NCI-H82 (cell line): ENCODE data around the gene FCMR.

Experiments
- DNase-seq: peaks from one replicate; lab custom pipeline; 2025; lab: John Stamatoyannopoulos, UW

FCMR gene

GRCh38 chr1:206921772-206922265, at the start of gene FCMR:
Gene FCMR (minus strand): TSS chr1:206921941. CDS start chr1:206921854, 87 bp downstream.
- DNase-seq, result no peak

GRCh38 chr1:206971029-206971655, 49.4 kb upstream of the FCMR start:
- DNase-seq, result no peak

GRCh38 chr1:206970446-206970845, 48.7 kb upstream of the FCMR start, which contains the start of gene FCAMR:
Gene FCAMR (minus strand): TSS chr1:206970460. CDS start chr1:206970125, 335 bp downstream.
- DNase-seq, result no peak

GRCh38 chr1:206969090-206969489, 47.3 kb upstream of the FCMR start:
- no peak for DNase-seq

GRCh38 chr1:206967096-206967849, 45.5 kb upstream of the FCMR start:
- no peak for DNase-seq

GRCh38 chr1:206965781-206966180, 44.0 kb upstream of the FCMR start:
- no peak for DNase-seq

- DNase-seq, result no peak
Measured at GRCh38 chr1:206963740-206964139, 42.0 kb upstream of the FCMR start.

GRCh38 chr1:206963119-206963712, 41.5 kb upstream of the FCMR start:
- DNase-seq, result no peak

GRCh38 chr1:206962272-206962671, 40.5 kb upstream of the FCMR start:
- no peak for DNase-seq

- no peak for DNase-seq
Measured at GRCh38 chr1:206961668-206962067, 39.9 kb upstream of the FCMR start.

- no peak for DNase-seq
Measured at GRCh38 chr1:206960676-206961386, 39.1 kb upstream of the FCMR start.

- DNase-seq, result no peak
Measured at GRCh38 chr1:206958144-206958543, 36.4 kb upstream of the FCMR start.

GRCh38 chr1:206957639-206958038, 35.9 kb upstream of the FCMR start:
- no peak for DNase-seq

- DNase-seq, result no peak
Measured at GRCh38 chr1:206955476-206956451, 34.0 kb upstream of the FCMR start.

GRCh38 chr1:206954459-206955342, 33.0 kb upstream of the FCMR start:
- DNase-seq, result no peak

- DNase-seq, result no peak
Measured at GRCh38 chr1:206953626-206954025, 31.9 kb upstream of the FCMR start.

GRCh38 chr1:206953126-206953525, 31.4 kb upstream of the FCMR start:
- no peak for DNase-seq

- DNase-seq, result no peak
Measured at GRCh38 chr1:206952171-206952570, 30.4 kb upstream of the FCMR start.

- DNase-seq, result no peak
Measured at GRCh38 chr1:206951318-206952100, 29.8 kb upstream of the FCMR start.
